HG03280 (cell line): ENCODE measurements around the gene DRD4.
"Not testable (repeated sequence)": the region's sequence is repeated elsewhere in the genome, so short reads cannot be mapped to it uniquely, and the experiment has no call there.

Source experiments
- ATAC-seq: cut with Tn5 transposase; IDR thresholded peaks from one replicate; pipeline ENCODE4 v1.9.1; 2021; ENCODE audit warnings: mild to moderate bottlenecking, moderate library complexity; ENCODE audit not compliant: unreplicated experiment

DRD4 gene

GRCh38 chr11:641806-642370 lies 4.8 kb downstream of the DRD4 start:
- no peak for ATAC-seq

GRCh38 chr11:643366-643765 lies 6.3 kb downstream of the DRD4 start:
- no peak for ATAC-seq

GRCh38 chr11:643849-644738 lies 7.0 kb downstream of the DRD4 start:
- ATAC-seq: no peak

- ATAC-seq: no peak
Observed at GRCh38 chr11:645536-645935, 8.5 kb downstream of the DRD4 start.

- ATAC-seq: no peak
Observed at GRCh38 chr11:646214-646613, 9.1 kb downstream of the DRD4 start.

GRCh38 chr11:647672-648158 lies 10.6 kb downstream of the DRD4 start:
- ATAC-seq: not testable (repeated sequence)

- no peak for ATAC-seq
Observed at GRCh38 chr11:650482-650881, 13.4 kb downstream of the DRD4 start.

- not testable (repeated sequence) for ATAC-seq
Observed at GRCh38 chr11:653136-653535, 16.1 kb downstream of the DRD4 start.

GRCh38 chr11:653837-654236 lies 16.8 kb downstream of the DRD4 start:
- no peak for ATAC-seq

- ATAC-seq: not testable (repeated sequence)
Observed at GRCh38 chr11:654444-654843, 17.4 kb downstream of the DRD4 start.

- ATAC-seq: no peak
Observed at GRCh38 chr11:655036-655726, 18.1 kb downstream of the DRD4 start.

- no peak for ATAC-seq
Observed at GRCh38 chr11:656426-656825, 19.4 kb downstream of the DRD4 start.

GRCh38 chr11:656866-657265 lies 19.8 kb downstream of the DRD4 start:
- ATAC-seq: no peak

- ATAC-seq: no peak
Observed at GRCh38 chr11:657691-658126, 20.6 kb downstream of the DRD4 start.

GRCh38 chr11:659532-660085 lies 22.5 kb downstream of the DRD4 start:
- ATAC-seq: no peak

GRCh38 chr11:660281-660680 lies 23.2 kb downstream of the DRD4 start:
- no peak for ATAC-seq

- ATAC-seq: no peak
Observed at GRCh38 chr11:660681-661444, 23.8 kb downstream of the DRD4 start.

- peak; percentile 52 for ATAC-seq
Observed at GRCh38 chr11:662689-663274, 25.7 kb downstream of the DRD4 start.

GRCh38 chr11:665062-665703 lies 28.1 kb downstream of the DRD4 start:
- ATAC-seq: no peak
